GM21529 (cell line): ENCODE data around the gene CDK5RAP2.

Source experiments
- ATAC-seq: cut with Tn5 transposase; IDR thresholded peaks from one replicate; pipeline ENCODE4 v1.9.1; 2021; ENCODE audit not compliant: unreplicated experiment

CDK5RAP2 gene

DNA sequence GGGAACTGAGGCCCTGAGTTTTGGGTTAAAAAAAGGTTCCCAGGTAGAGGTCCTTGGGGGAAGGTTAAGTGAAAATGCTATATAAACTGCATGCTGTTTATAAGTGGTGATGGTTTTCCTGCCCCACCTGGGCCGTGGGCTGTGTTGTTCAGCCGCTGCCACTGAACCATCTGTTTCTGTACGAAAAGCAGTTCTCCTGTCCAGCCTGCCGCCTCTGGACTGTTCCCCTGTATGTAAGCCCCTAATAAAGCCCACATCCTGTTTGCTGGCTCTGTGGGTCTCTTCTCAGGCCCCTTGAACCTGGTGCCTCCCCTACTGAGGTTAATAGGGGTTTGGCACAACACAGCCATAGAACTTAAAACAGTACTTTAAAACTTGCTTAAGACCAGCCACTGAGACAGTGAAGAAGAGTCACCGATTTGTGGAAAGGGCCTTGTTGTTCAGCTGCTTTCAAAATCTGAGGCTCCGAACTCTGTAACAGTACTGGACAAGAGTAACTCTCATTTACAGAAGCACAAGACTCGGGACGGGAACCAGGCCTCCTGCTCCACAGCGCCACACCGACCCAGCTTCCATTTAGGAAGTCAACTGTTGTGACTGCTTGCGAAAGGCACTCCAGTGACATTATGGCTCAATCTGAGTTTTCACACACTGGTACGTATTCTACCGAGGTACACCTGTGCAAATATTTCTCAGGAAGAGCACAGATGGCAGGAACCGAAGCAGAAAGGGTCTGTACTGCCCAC lies 192.5 kb downstream of the CDK5RAP2 start:
- ATAC-seq: no peak

DNA sequence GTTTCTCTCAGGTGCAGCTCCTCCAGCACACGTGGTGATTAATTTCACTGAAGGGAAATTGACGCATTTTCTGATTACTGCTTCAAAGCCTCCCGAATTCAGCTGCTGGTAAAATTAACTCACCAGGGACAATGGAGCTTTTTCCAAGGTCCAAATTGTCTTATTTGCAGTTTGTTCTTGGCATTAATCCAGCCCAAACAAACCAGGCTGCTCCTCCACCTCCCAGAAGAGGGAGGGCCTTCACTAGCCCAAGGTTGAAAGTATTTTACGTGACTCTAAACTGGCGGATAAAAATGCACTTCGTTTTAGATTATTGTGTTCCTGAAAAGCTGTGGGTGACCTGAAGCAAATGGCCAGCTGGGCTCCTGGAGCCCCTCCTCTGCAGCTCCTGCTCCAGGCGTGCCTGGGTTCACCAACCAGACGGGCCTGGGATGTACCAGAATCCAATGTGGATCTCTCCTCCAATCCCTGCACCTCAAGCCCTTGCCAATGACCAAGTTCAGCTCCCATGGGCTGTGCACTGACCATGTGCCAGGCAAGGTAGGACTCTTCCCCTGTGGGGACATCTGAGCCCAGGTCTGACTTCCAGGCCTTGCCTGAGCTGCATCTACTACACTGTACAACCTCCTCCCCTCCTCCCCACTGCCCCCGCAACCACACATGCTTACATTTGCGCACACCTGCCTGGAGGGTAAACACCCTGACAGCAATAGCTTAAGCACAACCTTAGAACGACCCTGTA lies 193.4 kb downstream of the CDK5RAP2 start:
- no peak for ATAC-seq

DNA sequence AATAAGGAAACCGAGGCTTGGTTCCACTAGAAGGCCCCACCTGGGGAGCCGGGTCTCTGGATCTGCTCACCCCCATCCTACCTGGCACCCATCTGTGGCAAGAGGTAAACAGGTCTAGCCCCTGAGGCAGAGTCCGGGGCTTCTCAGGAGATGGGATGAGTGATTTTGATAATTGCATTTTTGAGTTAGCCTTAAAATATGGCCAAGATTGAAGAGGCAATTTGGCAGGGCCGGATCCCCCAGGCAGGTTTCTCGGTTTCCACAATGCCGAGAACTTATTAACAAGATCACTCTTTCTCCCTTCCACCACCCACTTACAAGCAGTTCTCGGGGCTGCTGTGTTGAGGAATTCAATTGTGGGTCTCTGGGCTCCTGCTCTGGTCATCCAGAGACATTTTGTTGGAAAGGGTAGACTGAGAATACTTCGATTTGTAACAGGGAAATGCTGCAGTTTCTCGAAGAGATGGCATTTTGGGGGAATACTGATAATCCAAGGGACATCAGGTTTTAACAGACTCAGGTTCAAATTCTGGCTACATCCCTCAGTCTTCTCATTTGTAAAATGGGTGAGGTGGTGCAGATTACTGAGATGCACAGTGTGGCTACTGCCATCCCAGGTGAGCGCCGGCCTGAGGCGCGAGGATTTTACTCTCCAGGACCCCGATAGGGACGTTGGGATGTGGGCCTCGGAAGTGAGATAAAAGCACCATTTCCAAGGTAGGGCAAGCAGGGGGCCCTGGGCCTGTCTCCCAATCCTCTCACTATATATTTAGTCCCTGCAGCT lies 194.2 kb downstream of the CDK5RAP2 start:
- ATAC-seq: no peak

DNA sequence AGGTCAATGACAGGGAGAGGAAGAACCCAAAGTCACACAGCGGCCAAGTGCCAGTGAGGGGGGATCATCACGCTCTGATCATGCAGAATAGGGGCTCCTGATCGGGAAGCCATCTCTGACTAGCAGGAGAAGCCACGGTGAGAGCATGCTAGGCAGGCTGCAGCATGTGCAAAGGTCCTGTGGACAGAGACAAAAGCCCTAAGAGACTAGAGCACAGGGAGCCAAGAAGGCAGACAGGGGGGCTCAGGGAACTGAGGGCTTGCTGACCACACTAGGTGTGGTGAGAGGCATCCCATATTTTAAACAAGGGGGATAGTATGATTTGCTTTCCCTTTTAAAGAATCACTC lies 195.1 kb downstream of the CDK5RAP2 start:
- ATAC-seq: no peak

DNA sequence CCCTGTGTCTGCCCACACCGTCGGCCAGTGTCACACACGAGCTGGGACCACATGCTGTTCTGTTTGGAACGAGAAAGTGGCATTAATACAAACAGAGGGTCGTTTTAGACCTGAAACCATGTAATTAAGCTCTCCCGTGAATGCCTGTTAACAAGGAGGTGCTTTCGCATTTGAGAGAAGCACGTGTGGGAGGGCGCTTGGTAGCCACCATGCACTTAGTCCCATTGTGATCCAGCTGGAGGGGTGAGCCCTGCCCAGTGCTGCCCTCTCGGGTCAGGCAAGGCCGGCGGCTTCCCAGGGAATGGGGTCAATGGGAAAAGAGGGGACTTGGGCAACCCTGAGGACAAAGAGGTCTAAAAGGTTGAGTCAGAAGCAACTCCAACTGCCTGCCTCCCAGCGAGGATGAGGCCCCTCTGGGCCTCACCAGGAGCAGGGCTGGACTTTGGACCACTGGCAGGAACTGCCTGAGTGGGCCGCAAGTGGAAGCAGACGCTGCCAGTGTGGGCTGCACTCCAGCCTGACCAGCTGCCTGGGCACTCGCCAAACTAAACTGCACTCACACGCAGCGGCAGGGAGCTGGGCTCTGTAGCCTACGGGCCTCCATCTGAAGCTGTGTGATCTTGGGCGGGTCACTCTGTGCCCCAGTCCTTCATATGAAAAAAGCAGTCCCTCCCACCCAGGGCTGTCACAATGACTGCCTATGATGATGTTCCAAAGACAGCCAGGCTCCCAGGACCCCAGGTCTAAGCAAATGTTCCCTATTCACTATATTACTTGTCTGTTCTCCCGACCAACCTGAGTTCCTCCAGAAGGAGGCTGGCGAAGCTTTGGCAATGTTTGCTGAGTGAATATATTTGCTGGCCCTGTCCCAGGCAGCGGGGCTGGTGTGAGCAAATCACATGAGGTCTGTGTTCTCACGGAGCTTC lies 195.7 kb downstream of the CDK5RAP2 start:
- ATAC-seq: no peak

DNA sequence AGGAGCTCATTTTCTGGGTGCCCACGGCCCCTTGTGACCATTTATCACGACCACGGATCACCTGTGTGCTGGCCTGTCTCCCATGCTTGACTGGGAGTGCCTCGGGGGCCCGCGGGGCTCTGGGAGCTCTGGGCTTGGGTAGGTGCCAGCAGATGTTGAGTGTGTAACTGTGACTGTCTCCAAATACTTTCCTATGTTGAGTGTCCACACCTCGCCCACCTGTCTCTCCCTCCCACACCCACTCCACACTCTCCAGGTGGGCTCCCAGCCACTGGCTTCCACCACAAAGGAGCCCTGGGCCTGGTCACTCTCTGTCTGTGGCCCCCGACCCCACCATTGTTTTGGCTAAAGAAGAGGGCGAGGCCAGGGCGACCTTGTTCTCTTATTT lies 196.4 kb downstream of the CDK5RAP2 start:
- ATAC-seq: no peak

DNA sequence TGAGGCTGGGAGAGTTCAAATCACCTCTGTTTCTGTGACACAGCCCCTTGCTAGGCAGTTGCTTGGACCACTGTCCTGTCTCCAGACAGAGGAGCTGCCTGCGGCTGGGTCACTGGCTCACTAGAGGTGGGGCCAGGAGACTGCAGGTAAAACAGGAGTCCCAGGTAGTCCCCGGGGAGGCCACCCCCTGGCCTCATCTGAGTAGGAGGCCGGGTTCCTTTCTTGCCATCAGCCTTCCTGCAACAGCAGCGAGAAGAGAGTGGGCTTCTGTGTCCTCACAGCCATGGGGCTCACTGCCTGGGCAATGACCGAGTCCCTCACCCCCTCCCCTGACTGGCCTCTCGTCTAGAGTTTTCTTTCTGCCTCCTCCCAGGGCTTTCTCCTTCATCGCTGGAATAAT lies 197.5 kb downstream of the CDK5RAP2 start:
- no peak for ATAC-seq

DNA sequence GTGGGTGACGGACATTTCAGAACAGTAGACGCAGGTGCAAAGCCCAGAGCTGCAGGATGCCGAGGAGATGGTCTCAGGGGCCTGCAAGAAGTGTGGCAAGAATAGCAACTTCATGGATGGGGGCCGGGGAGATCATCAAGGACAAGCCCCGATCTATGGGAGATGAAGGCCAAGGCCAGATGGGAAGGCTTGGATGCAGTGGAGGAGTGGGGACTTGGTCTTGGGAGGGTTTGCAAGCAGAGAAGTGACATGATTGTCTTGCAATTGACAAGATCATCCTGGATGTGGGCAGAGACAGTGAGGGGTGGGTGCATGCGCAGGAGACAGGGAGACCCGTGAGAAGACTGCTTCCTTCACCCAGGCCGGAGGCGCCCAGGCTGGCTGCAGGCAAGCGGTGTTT lies 198.1 kb downstream of the CDK5RAP2 start:
- ATAC-seq: no peak

DNA sequence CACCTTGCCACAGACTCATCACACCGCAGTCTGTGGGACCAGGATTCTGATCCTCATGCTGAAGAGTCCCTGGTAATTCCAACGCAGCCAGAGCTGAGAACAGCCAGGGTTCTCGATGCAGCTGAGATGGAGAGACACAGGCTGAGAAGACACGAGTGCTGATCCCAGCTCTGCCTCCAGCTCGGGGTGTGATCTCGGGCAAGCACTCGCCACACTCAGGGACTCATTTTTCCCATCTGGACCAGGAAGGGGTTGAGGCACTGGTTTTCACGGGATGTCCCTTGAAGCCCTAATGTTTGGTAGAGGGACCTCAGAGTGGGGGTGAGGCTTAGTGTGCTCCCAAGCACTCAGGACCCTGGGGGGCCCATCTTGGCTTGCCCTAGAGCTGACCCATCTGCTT lies 200.4 kb downstream of the CDK5RAP2 start:
- no peak for ATAC-seq

DNA sequence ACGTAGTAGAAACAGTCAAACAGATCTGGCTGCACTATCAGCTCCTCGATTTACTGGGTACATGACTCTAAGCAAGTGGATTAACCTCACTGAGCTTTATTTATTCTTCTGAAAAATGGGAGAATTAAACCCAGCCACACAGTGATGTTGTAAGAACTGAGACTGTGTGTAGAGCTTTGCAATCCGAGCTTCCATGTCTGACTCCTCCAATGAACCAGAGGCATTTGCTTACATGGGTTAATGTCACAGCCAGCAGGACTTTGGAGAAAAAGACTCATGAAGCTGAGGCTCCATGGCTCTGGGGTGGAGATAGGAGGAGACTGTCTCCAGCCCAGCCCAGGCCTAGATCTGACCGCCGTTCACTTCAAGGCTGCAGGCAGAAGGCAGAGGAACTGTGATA lies 201.3 kb downstream of the CDK5RAP2 start:
- no peak for ATAC-seq

DNA sequence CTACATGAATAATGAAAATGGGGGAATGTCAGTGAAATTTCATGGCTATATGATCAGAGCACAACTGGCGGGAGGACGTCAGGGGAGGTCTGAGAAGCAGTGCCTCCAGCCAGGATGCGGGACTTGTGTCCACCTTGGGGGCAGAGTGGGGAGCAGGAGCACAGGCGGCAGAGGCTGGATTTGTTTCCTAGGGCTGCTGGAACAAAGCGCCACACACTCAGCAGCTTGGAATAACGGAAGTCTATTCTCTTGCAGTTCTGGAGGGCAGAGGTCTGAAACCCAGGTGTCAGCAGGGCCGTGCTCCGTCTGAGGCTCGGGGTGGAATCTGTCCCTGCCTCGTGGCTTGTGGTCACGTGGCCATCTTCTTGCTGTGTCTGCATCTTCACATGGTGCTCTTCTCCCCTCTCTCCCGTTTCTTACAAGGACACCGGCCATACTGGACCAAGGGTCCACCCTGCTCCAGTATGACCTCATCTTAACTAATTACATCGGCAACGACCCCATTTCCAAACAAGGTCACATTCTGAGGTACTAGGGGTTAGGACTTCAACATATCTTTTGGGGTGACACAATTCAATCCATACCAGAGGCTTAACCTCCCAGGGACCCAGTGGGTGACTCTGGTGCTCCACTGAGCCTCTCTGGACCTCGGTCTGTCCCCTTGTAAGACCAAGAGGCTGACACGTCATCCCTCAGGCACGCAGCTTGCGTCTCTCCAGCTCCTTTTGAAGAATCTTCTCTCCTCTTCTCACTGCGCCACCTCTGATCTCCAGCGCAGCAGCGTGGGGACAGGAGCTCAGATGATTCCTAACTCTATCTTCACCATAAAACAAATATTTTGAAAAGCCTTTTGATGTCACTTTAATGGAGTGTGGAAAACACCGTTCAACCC lies 202.5 kb downstream of the CDK5RAP2 start:
- no peak for ATAC-seq

DNA sequence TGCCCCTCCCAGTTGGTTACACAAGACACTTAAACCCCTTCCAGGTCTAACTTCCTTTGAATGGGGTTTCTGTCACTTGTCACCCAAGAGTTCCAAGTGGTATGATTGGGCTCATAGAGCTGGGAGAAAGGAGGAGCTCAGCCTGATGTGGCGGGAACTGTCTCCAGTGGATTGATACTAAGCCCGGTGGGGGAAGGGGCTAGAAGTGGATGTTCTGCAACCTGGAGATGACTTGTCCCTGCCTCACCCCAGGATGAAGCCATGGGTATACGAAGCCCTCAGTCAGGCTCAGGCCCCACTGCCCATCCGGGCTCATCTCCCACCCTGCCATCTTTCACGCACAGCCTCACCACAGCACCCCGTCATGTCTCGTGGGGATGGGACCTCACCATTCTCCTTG lies 203.9 kb downstream of the CDK5RAP2 start:
- no peak for ATAC-seq

DNA sequence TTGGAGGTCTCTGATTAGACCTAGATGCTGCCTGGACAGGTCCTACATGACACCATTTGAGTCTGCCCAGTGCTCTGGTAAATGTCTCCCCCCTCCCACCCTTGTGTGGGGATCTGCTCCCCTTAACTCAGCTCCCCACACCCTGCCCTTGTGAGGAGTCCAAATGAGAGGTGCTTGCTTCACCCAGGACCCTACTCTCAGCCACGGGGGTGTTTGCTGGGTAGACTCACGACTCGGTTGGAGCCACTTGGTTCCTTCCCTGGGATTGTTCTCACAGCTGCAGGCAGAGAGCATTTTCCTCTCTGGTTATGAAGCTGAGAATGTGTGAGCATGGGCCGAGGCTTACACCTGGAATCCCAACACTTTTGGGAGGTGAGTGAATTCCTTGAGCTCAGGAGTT lies 204.7 kb downstream of the CDK5RAP2 start:
- ATAC-seq: no peak

DNA sequence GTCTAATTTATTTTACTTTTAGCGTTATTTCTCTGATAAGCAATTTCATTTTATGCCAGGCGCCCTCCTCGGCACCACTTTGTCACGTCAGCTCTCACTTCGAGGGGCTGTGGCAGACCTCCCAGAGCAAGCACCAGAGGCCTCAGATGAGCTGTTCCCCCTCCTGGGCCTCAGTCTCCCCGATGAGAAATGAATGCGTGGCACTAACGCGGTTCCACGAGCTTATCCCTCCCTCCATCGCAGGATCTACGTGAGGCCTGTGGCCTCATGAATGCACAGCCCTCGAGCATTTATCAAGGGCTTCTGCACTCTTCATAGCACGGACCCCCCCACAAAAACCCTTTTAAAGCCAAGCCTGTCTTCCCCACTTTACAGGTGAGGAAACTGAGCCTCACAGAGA lies 205.2 kb downstream of the CDK5RAP2 start:
- no peak for ATAC-seq

DNA sequence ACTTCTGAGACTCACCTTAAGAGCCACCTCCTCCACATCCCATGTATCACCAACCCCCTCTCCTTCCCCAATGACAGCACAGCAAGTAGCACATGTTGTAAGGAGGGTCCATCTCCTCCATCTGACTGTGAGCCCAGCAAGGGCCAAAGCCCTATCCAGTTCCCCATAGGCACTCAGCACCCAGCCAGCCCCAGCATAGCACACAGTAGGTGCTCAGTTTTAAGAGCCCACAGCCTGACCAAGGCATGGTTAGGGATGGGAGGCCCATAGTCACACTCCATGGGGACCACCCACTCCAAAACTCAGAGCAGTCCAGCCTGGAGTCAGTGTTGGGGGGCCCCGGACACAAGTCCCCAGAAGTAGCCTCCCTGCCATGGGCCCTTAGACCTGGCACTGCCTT lies 205.7 kb downstream of the CDK5RAP2 start:
- no peak for ATAC-seq

DNA sequence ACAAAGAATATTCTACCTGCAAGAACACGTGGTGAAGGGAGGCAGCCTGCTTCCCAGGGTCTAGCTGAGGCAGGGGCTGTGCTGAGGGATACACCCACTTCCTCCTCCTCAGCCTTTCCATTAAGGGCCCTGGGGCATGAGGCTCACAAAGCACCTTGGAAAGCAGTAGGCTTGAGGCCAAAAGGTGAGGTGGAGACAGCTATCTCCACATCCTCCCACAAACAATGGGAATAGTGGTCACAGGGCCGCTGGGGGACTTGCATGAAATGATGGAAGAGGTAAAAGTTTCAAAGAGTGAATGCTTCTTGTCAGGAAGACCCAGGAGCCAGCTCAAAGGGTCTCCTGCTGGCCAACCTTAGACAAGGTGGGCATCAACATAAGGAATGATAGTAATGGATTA lies 207.9 kb downstream of the CDK5RAP2 start:
- no peak for ATAC-seq

DNA sequence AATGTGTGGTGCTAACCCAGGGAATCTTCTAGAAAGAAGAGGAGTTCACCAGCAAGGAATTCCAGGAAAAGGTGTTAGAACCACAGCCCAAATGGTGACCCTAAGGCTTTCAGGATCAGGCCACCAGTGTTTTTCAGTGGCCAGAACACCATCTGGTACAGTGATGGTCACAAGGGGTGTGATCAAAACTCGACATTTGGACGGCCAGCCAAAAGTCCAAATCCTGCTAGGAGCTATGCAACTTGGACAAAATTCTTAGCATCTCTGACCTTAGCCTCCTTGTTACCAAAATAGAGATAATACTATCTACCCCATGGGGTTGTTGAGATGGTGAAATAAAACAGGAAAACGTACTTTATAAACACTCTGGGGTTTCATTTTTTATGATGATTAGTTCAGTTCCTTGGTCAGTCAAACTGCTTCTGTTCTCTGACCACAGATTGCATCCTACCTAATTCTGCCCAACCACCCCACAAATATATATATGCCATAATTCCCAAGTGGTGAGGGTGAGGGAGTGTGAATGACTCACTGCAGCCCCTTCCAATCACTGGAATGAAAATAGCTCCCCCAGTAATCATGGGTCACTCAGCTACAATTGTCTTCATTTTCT lies 210.3 kb downstream of the CDK5RAP2 start:
- ATAC-seq: no peak

DNA sequence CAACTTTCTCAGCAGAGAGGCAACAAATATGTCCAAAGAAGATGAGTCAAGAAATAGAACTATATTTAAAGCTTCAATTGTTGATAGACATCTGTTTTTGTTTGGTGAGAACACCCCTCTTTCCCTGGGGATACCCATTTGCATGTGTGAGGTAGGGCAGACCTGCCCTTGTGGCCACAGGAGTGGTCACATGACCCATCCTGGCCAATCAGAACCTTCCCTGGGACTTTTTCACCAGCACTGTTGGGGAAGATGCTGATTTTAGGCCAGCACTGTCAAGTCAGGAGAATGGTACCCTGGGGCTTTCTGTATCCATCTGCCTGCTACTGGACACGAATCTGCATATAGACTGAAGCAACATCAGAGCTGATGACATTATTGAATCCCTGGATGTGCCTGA lies 211.2 kb downstream of the CDK5RAP2 start:
- no peak for ATAC-seq

DNA sequence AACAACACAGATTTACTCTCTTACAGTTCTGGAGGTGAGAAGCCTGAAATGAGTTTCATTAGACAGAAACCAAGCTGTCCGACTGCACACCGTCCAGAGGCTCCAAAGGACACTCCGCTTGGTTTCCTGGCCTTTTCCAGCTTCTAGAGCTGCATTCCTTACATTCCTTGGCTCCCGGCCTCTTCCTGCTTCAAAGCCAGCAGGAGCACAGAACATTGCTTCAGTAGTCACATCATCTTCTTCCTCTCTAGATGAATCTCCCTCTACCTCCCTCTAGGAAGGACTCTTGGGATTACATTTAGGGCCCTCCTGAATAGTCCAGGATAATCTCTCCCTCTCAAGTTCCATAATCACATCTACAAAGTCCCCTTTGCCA lies 213.3 kb downstream of the CDK5RAP2 start:
- no peak for ATAC-seq

DNA sequence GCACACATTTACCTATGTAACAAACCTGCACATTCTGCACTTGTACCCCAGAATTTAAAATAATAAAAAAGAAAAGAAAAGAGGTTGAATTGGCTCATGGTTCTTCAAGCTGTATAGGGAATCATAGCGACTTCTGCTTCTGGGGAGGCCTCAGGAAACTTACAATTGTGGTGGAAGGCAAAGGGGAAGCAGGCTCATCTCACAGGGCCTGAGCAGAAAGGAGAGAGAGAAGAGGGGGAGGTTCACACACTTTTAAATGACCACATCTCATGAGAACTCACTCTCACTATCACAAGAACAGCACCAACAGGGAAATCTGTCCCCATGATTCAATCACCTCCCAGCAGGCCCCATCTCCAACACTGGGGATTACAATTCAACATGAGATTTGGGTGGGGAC lies 214.6 kb downstream of the CDK5RAP2 start:
- ATAC-seq: no peak
